B cell (primary cell): ENCODE measurements around the gene ACOT11.

Experiments used
- EZH2 ChIP-seq: IDR thresholded peaks from 2 replicates; pipeline ENCODE4 v1.6.1; 2012; ENCODE audit warnings: borderline replicate concordance, low read depth, mild to moderate bottlenecking, moderate library complexity, low read length; ENCODE audit not compliant: insufficient read depth, poor library complexity, severe bottlenecking
- TF ChIP-seq, protein P1 (sequence below): fragments of 200-600 bp; IDR thresholded peaks from one replicate; pipeline ENCODE4 v1.8.0; 2022; ENCODE audit warnings: antibody characterized with exemption, mild to moderate bottlenecking

DNA sequence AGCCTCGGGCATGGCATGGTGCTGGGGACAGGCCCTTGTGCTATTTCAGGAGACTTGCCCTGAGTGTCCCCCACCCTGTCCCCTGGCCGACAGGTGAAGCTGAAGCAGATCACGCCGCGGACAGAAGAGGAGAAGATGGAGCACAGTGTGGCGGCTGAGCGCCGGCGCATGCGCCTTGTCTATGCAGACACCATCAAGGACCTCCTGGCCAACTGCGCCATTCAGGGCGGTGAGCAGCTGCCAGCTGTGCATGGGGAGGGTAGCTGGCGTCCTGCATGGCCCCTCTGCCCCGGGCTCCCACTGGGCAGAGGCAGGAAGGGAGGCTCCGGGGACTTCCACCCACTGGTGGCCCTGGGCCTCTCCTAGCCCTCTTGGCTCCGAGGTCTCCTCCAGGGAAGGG is 46.4 kb downstream of the ACOT11 start:
- TF ChIP-seq, protein P1, sequence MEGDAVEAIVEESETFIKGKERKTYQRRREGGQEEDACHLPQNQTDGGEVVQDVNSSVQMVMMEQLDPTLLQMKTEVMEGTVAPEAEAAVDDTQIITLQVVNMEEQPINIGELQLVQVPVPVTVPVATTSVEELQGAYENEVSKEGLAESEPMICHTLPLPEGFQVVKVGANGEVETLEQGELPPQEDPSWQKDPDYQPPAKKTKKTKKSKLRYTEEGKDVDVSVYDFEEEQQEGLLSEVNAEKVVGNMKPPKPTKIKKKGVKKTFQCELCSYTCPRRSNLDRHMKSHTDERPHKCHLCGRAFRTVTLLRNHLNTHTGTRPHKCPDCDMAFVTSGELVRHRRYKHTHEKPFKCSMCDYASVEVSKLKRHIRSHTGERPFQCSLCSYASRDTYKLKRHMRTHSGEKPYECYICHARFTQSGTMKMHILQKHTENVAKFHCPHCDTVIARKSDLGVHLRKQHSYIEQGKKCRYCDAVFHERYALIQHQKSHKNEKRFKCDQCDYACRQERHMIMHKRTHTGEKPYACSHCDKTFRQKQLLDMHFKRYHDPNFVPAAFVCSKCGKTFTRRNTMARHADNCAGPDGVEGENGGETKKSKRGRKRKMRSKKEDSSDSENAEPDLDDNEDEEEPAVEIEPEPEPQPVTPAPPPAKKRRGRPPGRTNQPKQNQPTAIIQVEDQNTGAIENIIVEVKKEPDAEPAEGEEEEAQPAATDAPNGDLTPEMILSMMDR, result no peak
- no peak for TF ChIP-seq EZH2
